A549 (cell line): ENCODE results near the gene APP. TPM values are rescaled to one million over a fixed set of nuclear protein-coding genes. Genes with fewer than 3 reads are reported as not detected.

ENCODE experiments used
- ATAC-seq, 2 experiments: fragments of 200-7000 bp in 1 of 2; fragments of >200 bp in 1 of 2; cut with Nextera tagmentation in 1 of 2; cut with Tn5 transposase in 1 of 2; 3 replicates each; pipeline versions ENCODE4 v1.8.0 to v1.9.1; 2018 to 2020; ENCODE audit warnings: mild to moderate bottlenecking in 1 of 2, moderate library complexity in 1 of 2
- CTCF ChIA-PET: fragments of 300-600 bp; sonication (Branson Sonifier 250); formaldehyde crosslinking; extraction: SDS; loops from one replicate; lab custom pipeline; 2021; ENCODE audit warnings: antibody characterized with exemption, inconsistent platforms; lab: Yijun Ruan, JAX
- POLR2A ChIA-PET: fragments of 350-600 bp; formaldehyde crosslinking; extraction: SDS; loops from one replicate; lab custom pipeline; 2021; ENCODE audit warnings: antibody characterized with exemption, inconsistent platforms; lab: Yijun Ruan, JAX
- DNase-seq, 2 experiments: peaks; one replicate each; pipeline versions ENCODE4 v3.0.0 to v3.0.0-alpha.2; 2011 to 2016; ENCODE audit warnings: low read depth in 1 of 2, low spot score in 1 of 2
- FAIRE-seq: peaks from 2 replicates; lab custom pipeline; 2011; peaks lifted over from hg19 to GRCh38; lab: Jason Lieb, UNC
- H3K27ac ChIP-seq, 2 experiments: fragments of >200 bp; sonication (Bioruptor Twin); formaldehyde crosslinking; 3 replicates each; pipeline ENCODE4 v1.5.1; 2016 to 2017
- H3K4me1 ChIP-seq: fragments of >200 bp; sonication (Bioruptor Twin); formaldehyde crosslinking; 3 replicates; pipeline ENCODE4 v1.6.1; 2016
- H3K4me2 ChIP-seq: fragments of >200 bp; sonication (Bioruptor Twin); formaldehyde crosslinking; 3 replicates; pipeline ENCODE4 v1.6.1; 2016
- H3K4me3 ChIP-seq: fragments of >200 bp; sonication (Bioruptor Twin); formaldehyde crosslinking; 3 replicates; pipeline ENCODE4 v1.5.1; 2016
- H3K9me3 ChIP-seq: fragments of >200 bp; sonication (Bioruptor Twin); formaldehyde crosslinking; 3 replicates; pipeline ENCODE4 v1.6.1; 2016
- CBX2 ChIP-seq: fragments of 200-600 bp; sonication (generic); IDR thresholded peaks from 2 replicates; pipeline ENCODE4 v1.6.1; 2016; ENCODE audit warnings: low read depth, mild to moderate bottlenecking, borderline replicate concordance
- CBX8 ChIP-seq: fragments of 200-600 bp; sonication (generic); IDR thresholded peaks from 2 replicates; pipeline ENCODE4 v1.6.1; 2016
- CEBPB ChIP-seq, 2 experiments: fragments of >200 bp in 1 of 2; sonication (Bioruptor Twin) in 1 of 2; formaldehyde crosslinking in 1 of 2; IDR thresholded peaks; 2 replicates each; pipeline ENCODE4 v1.6.1; 2012 to 2016
- CHD4 ChIP-seq: fragments of 200-600 bp; sonication (generic); IDR thresholded peaks from 2 replicates; pipeline ENCODE4 v1.6.1; 2016; ENCODE audit warnings: antibody characterized with exemption, mild to moderate bottlenecking, borderline replicate concordance
- EHF ChIP-seq: fragments of 250-450 bp; sonication (Bioruptor Pico); IDR thresholded peaks from 2 replicates; pipeline ENCODE4 v1.5.0; 2020; ENCODE audit warnings: mild to moderate bottlenecking
- FOSB ChIP-seq: fragments of 250-450 bp; sonication (Bioruptor Pico); IDR thresholded peaks from 2 replicates; pipeline ENCODE4 v1.5.0; 2020; ENCODE audit warnings: mild to moderate bottlenecking, moderate library complexity
- HDAC2 ChIP-seq: fragments of 200-600 bp; sonication (generic); IDR thresholded peaks from 2 replicates; pipeline ENCODE4 v1.6.1; 2016
- HEYL ChIP-seq: fragments of 250-450 bp; sonication (Bioruptor Pico); IDR thresholded peaks from 2 replicates; pipeline ENCODE4 v1.8.0; 2021; ENCODE audit warnings: mild to moderate bottlenecking, moderate library complexity
- HOXA7 ChIP-seq: fragments of 250-450 bp; sonication (Bioruptor Pico); IDR thresholded peaks from 2 replicates; pipeline ENCODE4 v1.5.0; 2020; ENCODE audit warnings: mild to moderate bottlenecking, moderate library complexity
- HOXB5 ChIP-seq: fragments of 250-450 bp; sonication (Bioruptor Pico); IDR thresholded peaks from 2 replicates; pipeline ENCODE4 v1.5.0; 2020; ENCODE audit warnings: mild to moderate bottlenecking, moderate library complexity
- MAZ ChIP-seq: fragments of 150-350 bp; IDR thresholded peaks from 2 replicates; pipeline ENCODE4 v1.6.1; 2014; ENCODE audit warnings: antibody characterized with exemption, low read depth, low read length, borderline replicate concordance
- MYC ChIP-seq: IDR thresholded peaks from 2 replicates; pipeline ENCODE4 v1.6.1; 2012; ENCODE audit warnings: mild to moderate bottlenecking, inconsistent platforms, low read length, improper control_type of control experiment, borderline replicate concordance
- NPAS2 ChIP-seq: fragments of 250-450 bp; sonication (Bioruptor Pico); IDR thresholded peaks from 2 replicates; pipeline ENCODE4 v1.8.0; 2022; ENCODE audit warnings: mild to moderate bottlenecking, moderate library complexity, borderline replicate concordance
- NR3C1 ChIP-seq: fragments of >200 bp; sonication (Bioruptor Twin); formaldehyde crosslinking; IDR thresholded peaks from 3 replicates; pipeline ENCODE4 v1.6.1; 2017
- RNF2 ChIP-seq: fragments of 200-600 bp; sonication (generic); IDR thresholded peaks from 2 replicates; pipeline ENCODE4 v1.6.1; 2016; ENCODE audit warnings: low read depth, mild to moderate bottlenecking, antibody characterized with exemption, moderate library complexity, borderline replicate concordance
- SMC3 ChIP-seq: fragments of >200 bp; sonication (Bioruptor Twin); formaldehyde crosslinking; IDR thresholded peaks from 3 replicates; pipeline ENCODE4 v1.6.1; 2018; ENCODE audit warnings: inconsistent platforms
- SREBF2 ChIP-seq: fragments of 450-650 bp; IDR thresholded peaks from 2 replicates; pipeline ENCODE4 v1.6.1; 2014; ENCODE audit warnings: mild to moderate bottlenecking, moderate library complexity
- TFCP2L1 ChIP-seq: fragments of 250-450 bp; sonication (Bioruptor Pico); IDR thresholded peaks from 2 replicates; pipeline ENCODE4 v1.5.0; 2021; ENCODE audit warnings: mild to moderate bottlenecking
- ZNF302 ChIP-seq: fragments of 250-450 bp; sonication (Bioruptor Pico); IDR thresholded peaks from 2 replicates; pipeline ENCODE4 v1.9.0; 2021; ENCODE audit warnings: inconsistent platforms, mild to moderate bottlenecking, moderate library complexity
- ZSCAN20 ChIP-seq: fragments of 250-450 bp; sonication (Bioruptor Pico); IDR thresholded peaks from 2 replicates; pipeline ENCODE4 v1.8.0; 2022; ENCODE audit warnings: mild to moderate bottlenecking, moderate library complexity
- WGBS: methylation state at CpG from one replicate; pipeline ENCODE4 v1.1.6; 2017; ENCODE audit errors: missing lambda C conversion rate; 5-methylcytosine and 5-hydroxymethylcytosine counted together
- polyA plus RNA-seq, 4 experiments: library from polyadenylated mRNA; depleted of rRNA in 3 of 4; stranded (reverse); fragments of >200 nt; fragmentation: RNase III in 1 of 4; extraction: RNeasy Plus Mini Kit Qiagen cat#74134 plus additional on column Dnase treatment in 1 of 4; gene quantifications; 2 replicates in 3 of 4; 3 replicates in 1 of 4; pipeline ENCODE4 v1.2.3, GENCODE V29; 2011 to 2017
- TF ChIP-seq, protein P1 (sequence below): IDR thresholded peaks from 2 replicates; pipeline ENCODE4 v1.6.1; 2012
- TF ChIP-seq, protein P2 (sequence below): fragments of >200 bp; sonication (Bioruptor Twin); formaldehyde crosslinking; IDR thresholded peaks from 3 replicates; pipeline ENCODE4 v1.5.1; 2016
- TF ChIP-seq, protein P3 (sequence below): fragments of 150-350 bp; IDR thresholded peaks from 2 replicates; pipeline ENCODE4 v1.6.1; 2014; ENCODE audit warnings: low read depth, mild to moderate bottlenecking, low read length
- TF ChIP-seq, protein P4 (sequence below): fragments of 250-450 bp; sonication (Bioruptor Pico); IDR thresholded peaks from 2 replicates; pipeline ENCODE4 v1.5.0; 2020; ENCODE audit warnings: low read depth, mild to moderate bottlenecking, moderate library complexity
- TF ChIP-seq, protein P5 (sequence below): fragments of 250-450 bp; sonication (Bioruptor Pico); IDR thresholded peaks from 2 replicates; pipeline ENCODE4 v1.5.0; 2021; ENCODE audit warnings: mild to moderate bottlenecking, moderate library complexity, borderline replicate concordance

APP gene
- polyA plus RNA-seq, 2 of the 4 experiments (the other 2 are of a cell fraction): 540 to 565 TPM

DNA sequence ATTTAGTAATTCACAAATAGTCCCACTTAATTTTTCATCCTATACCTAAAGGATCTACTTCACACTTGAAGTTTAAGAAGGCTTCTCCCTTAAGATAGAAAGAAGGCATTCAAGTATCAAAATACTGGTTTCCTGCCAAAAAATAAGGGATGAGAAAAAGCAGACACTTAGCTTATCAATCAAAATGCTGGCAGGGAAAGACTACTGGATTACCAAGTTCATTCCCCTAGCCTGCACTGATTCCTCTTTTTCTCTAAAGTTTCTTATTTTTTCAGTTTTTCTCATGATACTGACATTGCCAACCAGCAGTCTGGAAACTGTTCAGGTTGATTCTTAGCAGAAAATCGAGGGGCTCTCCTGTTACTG lies 231.2 kb downstream of the APP start:
- no peak overlapping the region for H3K4me3 ChIP-seq
- no peak for FAIRE-seq
- TF ChIP-seq, protein P1, sequence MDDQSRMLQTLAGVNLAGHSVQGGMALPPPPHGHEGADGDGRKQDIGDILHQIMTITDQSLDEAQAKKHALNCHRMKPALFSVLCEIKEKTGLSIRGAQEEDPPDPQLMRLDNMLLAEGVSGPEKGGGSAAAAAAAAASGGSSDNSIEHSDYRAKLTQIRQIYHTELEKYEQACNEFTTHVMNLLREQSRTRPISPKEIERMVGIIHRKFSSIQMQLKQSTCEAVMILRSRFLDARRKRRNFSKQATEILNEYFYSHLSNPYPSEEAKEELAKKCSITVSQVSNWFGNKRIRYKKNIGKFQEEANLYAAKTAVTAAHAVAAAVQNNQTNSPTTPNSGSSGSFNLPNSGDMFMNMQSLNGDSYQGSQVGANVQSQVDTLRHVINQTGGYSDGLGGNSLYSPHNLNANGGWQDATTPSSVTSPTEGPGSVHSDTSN: no peak
- no peak for TF ChIP-seq HDAC2
- TF ChIP-seq HEYL: no peak
- TF ChIP-seq EHF (CRISPR knock-in tag): no peak
- no peak for TF ChIP-seq NPAS2 (CRISPR knock-in tag)
- TF ChIP-seq, protein P2, sequence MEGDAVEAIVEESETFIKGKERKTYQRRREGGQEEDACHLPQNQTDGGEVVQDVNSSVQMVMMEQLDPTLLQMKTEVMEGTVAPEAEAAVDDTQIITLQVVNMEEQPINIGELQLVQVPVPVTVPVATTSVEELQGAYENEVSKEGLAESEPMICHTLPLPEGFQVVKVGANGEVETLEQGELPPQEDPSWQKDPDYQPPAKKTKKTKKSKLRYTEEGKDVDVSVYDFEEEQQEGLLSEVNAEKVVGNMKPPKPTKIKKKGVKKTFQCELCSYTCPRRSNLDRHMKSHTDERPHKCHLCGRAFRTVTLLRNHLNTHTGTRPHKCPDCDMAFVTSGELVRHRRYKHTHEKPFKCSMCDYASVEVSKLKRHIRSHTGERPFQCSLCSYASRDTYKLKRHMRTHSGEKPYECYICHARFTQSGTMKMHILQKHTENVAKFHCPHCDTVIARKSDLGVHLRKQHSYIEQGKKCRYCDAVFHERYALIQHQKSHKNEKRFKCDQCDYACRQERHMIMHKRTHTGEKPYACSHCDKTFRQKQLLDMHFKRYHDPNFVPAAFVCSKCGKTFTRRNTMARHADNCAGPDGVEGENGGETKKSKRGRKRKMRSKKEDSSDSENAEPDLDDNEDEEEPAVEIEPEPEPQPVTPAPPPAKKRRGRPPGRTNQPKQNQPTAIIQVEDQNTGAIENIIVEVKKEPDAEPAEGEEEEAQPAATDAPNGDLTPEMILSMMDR: no peak
- TF ChIP-seq FOSB: no peak
- no peak for TF ChIP-seq ZSCAN20
- no peak for TF ChIP-seq CHD4
- no peak for TF ChIP-seq CEBPB (IDR thresholded peaks at IDR 0.05)
- TF ChIP-seq MAZ: no peak
- no peak for TF ChIP-seq RNF2
- TF ChIP-seq MYC: no peak
- TF ChIP-seq, protein P3, sequence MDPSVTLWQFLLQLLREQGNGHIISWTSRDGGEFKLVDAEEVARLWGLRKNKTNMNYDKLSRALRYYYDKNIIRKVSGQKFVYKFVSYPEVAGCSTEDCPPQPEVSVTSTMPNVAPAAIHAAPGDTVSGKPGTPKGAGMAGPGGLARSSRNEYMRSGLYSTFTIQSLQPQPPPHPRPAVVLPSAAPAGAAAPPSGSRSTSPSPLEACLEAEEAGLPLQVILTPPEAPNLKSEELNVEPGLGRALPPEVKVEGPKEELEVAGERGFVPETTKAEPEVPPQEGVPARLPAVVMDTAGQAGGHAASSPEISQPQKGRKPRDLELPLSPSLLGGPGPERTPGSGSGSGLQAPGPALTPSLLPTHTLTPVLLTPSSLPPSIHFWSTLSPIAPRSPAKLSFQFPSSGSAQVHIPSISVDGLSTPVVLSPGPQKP: no peak
- no peak for TF ChIP-seq TFCP2L1 (CRISPR knock-in tag)
- no peak for TF ChIP-seq SREBF2
- no peak overlapping the region for H3K27ac ChIP-seq
- no peak for DNase-seq
- WGBS: 38% methylated on average over 1 of the region's 1 CpG
- peaks cover 23% of the 10 kb centered on the region for H3K4me1 ChIP-seq
- no peaks in the 10 kb centered on the region for H3K9me3 ChIP-seq
- POLR2A ChIA-PET: no interaction called here
- H3K4me2 ChIP-seq: no peak overlapping the region
- no peak for ATAC-seq
- CTCF ChIA-PET: no interaction called here

DNA sequence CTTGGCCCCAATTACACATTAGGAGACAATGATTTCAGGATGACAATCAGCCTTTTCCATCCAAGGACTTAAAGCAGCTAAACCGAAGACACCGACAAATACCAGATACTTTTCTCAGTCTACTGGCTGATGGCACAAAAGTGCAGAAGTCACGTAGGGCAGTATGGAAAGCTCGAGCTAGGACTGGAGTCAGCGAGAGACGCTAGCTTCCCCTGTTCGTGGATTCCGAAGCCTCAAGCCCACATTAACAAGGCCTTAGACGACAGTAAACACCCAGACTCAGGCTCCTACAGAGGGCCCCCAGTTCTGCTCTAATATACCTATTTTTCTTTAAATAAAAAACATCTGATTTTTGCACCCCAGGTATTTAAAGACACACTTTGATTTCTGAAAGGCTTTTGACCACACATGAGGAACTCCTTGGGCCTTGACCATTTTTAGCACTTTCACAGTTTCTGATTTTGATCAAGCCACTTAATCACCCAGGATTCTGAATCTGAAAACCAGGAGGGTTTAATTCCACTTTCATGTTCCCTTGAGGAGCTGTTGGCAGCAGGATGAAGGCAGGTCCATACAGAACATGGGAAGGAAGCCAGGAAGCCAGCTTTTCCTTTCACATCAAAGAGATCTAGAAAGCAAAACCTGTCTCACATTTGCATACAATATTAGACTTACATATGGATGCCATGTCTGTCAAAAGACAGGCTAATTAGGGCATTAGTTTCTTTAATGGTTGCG lies 231.7 kb downstream of the APP start:
- no peak for DNase-seq
- H3K4me1 ChIP-seq: peaks cover 23% of the 10 kb centered on the region
- CTCF ChIA-PET: no interaction called here
- TF ChIP-seq, protein P2: no peak
- TF ChIP-seq SMC3: no peak
- TF ChIP-seq CBX8: no peak
- no peak for TF ChIP-seq CHD4
- no peak for TF ChIP-seq ZNF302 (CRISPR knock-in tag)
- TF ChIP-seq, protein P4, sequence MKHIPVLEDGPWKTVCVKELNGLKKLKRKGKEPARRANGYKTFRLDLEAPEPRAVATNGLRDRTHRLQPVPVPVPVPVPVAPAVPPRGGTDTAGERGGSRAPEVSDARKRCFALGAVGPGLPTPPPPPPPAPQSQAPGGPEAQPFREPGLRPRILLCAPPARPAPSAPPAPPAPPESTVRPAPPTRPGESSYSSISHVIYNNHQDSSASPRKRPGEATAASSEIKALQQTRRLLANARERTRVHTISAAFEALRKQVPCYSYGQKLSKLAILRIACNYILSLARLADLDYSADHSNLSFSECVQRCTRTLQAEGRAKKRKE (CRISPR knock-in tag): no peak
- no peak for TF ChIP-seq CBX2
- TF ChIP-seq, protein P5, sequence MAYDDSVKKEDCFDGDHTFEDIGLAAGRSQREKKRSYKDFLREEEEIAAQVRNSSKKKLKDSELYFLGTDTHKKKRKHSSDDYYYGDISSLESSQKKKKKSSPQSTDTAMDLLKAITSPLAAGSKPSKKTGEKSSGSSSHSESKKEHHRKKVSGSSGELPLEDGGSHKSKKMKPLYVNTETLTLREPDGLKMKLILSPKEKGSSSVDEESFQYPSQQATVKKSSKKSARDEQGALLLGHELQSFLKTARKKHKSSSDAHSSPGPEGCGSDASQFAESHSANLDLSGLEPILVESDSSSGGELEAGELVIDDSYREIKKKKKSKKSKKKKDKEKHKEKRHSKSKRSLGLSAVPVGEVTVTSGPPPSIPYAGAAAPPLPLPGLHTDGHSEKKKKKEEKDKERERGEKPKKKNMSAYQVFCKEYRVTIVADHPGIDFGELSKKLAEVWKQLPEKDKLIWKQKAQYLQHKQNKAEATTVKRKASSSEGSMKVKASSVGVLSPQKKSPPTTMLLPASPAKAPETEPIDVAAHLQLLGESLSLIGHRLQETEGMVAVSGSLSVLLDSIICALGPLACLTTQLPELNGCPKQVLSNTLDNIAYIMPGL (CRISPR knock-in tag): no peak
- no peak for TF ChIP-seq CEBPB (IDR thresholded peaks at IDR 0.05)
- no peak for TF ChIP-seq RNF2
- TF ChIP-seq SREBF2: no peak
- TF ChIP-seq ZSCAN20: no peak
- TF ChIP-seq HOXA7 (CRISPR knock-in tag): no peak
- no peak for TF ChIP-seq NR3C1
- TF ChIP-seq HOXB5 (CRISPR knock-in tag): no peak
- TF ChIP-seq, all 56 proteins: peak for 0
- FAIRE-seq (no peak), ATAC-seq (no peak)
- Histone ChIP-seq H3K27ac (no peak overlapping the region), H3K9me3 (no peaks in the 10 kb centered on the region), H3K4me3 (no peak overlapping the region), H3K4me2 (no peak overlapping the region)
- POLR2A ChIA-PET: no interaction called here
- WGBS: 92% methylated on average over 10 of the region's 10 CpGs
